Right atrium auricular region (tissue), 2 donors: ENCODE data around the gene MRPL55. TPM values are rescaled to one million over a fixed set of nuclear protein-coding genes. Genes with fewer than 3 reads are reported as not detected.

Experiments
- DNase-seq: peaks from one replicate; pipeline ENCODE4 v3.0.0-alpha.2; 2019; ENCODE audit warnings: low spot score
- H3K27ac ChIP-seq, 2 donors: fragments of 200-600 bp; sonication (generic); 1 replicate in 1 of 2; 2 replicates in 1 of 2; pipeline ENCODE4 v1.5.1; 2016 to 2019
- H3K27me3 ChIP-seq, 2 donors: fragments of 200-600 bp; sonication (generic); one replicate each; pipeline versions ENCODE4 v1.5.1 to v1.6.0; 2017 to 2019
- H3K36me3 ChIP-seq: fragments of 200-600 bp; sonication (generic); one replicate; pipeline ENCODE4 v1.5.1; 2016
- H3K4me1 ChIP-seq, 2 donors: fragments of 200-600 bp; sonication (generic); one replicate each; pipeline versions ENCODE4 v1.5.1 to v1.6.0; 2017 to 2019
- H3K4me3 ChIP-seq, 2 donors: fragments of 200-600 bp; sonication (generic); 1 replicate in 1 of 2; 2 replicates in 1 of 2; pipeline ENCODE4 v1.5.1; 2017 to 2019; ENCODE audit warnings: mild to moderate bottlenecking in 1 of 2, moderate library complexity in 1 of 2
- H3K9me3 ChIP-seq, 2 donors: fragments of 200-600 bp; sonication (generic); one replicate each; pipeline ENCODE4 v1.5.1; 2019
- total RNA-seq, 2 donors: library from RNA; depleted of rRNA; stranded (reverse); fragments of >200 nt; gene quantifications; one replicate each; pipeline ENCODE4 v1.1.0, GENCODE V29; 2016
- TF ChIP-seq, protein P1 (sequence below), 2 donors: fragments of 200-600 bp; sonication (generic); IDR thresholded peaks; one replicate each; pipeline ENCODE4 v1.5.1; 2019; ENCODE audit warnings: antibody characterized with exemption in 2 of 2

The MRPL55 gene
- total RNA-seq, 2 donors from 2014 or later, result 76.6 to 81.2 TPM

DNA sequence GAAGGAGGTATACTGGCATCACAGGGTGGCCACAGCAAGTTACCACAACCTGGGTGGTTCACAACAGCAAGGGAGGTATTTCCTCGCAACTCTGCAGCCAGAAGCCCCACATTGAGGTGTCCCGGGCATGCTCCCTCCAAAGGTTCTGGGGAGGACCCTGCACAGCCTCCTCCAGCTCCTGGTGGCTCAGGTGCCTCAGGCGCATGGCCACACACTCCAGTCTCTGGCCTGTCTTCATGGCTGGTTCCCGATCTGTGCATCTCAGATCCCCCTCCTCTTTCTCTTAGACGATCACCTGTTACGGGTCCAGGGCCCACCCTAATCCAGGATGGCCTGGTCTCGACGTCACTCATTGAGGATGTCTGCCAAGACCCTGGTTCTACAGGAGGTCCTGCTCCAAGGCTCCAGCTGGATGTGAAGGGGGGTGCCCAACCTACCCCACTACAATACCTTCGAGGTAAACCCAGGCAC lies 33.3 kb downstream of the MRPL55 start:
- no peaks in the 10 kb centered on the region for H3K36me3 ChIP-seq
- H3K27me3 ChIP-seq, result no peaks in the 10 kb centered on the region
- DNase-seq, result no peak
- TF ChIP-seq, protein P1, sequence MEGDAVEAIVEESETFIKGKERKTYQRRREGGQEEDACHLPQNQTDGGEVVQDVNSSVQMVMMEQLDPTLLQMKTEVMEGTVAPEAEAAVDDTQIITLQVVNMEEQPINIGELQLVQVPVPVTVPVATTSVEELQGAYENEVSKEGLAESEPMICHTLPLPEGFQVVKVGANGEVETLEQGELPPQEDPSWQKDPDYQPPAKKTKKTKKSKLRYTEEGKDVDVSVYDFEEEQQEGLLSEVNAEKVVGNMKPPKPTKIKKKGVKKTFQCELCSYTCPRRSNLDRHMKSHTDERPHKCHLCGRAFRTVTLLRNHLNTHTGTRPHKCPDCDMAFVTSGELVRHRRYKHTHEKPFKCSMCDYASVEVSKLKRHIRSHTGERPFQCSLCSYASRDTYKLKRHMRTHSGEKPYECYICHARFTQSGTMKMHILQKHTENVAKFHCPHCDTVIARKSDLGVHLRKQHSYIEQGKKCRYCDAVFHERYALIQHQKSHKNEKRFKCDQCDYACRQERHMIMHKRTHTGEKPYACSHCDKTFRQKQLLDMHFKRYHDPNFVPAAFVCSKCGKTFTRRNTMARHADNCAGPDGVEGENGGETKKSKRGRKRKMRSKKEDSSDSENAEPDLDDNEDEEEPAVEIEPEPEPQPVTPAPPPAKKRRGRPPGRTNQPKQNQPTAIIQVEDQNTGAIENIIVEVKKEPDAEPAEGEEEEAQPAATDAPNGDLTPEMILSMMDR (IDR thresholded peaks at IDR 0.05), result no peak
- no peak overlapping the region for H3K27ac ChIP-seq
- H3K9me3 ChIP-seq, result no peaks in the 10 kb centered on the region
- H3K4me3 ChIP-seq, result no peak overlapping the region
- H3K4me1 ChIP-seq, result peaks cover 0 to 2% of the 10 kb centered on the region in 2 donors

DNA sequence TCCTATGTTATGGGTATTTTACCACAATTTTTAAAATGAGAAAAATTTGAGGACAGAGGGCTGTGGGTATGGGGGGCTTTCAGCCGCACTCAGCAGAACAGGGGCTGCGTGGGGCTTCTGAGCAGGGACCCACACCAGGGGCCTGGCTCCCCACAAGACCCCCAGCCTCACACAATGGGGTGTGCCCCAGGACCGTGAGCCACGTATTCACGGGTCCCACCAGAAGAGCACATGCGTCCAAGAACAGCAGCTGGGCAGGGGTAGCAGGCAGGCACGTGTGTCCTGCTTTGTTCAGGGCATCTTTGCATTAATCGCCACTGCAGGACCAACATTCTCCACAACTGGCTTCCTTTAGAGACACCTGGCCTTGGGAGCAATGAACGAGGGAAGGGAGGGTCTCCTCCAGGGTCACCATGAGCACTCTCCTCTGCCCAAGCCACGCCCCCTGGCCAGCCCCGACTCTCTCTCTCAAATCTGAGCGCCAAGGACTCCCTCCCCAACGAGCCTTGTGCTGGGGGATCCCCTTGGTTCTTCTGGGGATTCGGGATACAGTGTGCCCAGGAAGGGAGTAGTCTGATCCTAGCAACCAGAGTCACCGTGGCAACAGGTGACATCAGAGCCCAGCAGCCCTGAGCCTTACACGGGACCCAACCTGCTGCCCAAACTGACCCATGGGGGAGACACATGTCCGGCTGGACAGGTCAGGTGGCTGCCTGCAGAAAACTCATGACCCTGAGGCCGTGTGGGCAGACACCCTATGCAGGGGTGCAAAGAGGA lies 34.0 kb downstream of the MRPL55 start:
- TF ChIP-seq, protein P1 (IDR thresholded peaks at IDR 0.05), result no peak
- no peaks in the 10 kb centered on the region for H3K9me3 ChIP-seq
- no peaks in the 10 kb centered on the region for H3K27me3 ChIP-seq
- no peaks in the 10 kb centered on the region for H3K4me1 ChIP-seq
- H3K27ac ChIP-seq, result no peak overlapping the region
- H3K36me3 ChIP-seq, result no peaks in the 10 kb centered on the region
- DNase-seq, result no peak
- H3K4me3 ChIP-seq, result no peak overlapping the region

DNA sequence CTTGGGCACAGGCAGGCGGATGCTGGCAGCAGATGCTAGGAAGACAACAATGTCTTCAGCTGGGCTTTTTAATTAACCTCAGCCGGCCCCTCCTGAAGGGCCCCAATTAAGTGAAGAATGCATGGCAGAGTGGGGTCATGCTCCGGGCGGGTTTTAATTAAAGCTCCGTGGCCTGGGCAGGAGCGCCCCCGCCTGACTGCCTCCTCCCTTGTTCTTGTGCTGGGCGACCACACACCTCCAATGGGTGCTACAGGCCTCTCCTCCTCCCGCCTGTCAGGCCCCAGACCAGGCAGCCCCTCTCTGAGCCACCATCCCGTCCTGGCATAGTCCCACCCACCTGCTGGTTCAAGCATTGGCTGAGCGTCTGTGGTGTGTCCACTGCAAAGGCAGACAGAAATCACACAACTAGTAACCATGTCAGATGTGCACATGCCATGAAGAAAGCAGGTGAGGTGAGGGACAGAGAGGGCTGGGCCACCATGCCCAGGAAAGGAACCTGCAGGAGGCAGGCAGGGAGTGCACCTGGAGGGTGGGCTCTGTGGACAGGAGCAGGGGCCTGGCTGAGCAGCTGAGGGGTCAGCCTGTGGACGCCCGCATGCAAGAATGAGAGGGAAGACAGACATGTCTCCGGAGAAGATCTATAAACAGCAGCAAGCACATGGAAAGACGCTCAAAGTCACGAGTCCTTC lies 35.1 kb downstream of the MRPL55 start:
- DNase-seq, result no peak

DNA sequence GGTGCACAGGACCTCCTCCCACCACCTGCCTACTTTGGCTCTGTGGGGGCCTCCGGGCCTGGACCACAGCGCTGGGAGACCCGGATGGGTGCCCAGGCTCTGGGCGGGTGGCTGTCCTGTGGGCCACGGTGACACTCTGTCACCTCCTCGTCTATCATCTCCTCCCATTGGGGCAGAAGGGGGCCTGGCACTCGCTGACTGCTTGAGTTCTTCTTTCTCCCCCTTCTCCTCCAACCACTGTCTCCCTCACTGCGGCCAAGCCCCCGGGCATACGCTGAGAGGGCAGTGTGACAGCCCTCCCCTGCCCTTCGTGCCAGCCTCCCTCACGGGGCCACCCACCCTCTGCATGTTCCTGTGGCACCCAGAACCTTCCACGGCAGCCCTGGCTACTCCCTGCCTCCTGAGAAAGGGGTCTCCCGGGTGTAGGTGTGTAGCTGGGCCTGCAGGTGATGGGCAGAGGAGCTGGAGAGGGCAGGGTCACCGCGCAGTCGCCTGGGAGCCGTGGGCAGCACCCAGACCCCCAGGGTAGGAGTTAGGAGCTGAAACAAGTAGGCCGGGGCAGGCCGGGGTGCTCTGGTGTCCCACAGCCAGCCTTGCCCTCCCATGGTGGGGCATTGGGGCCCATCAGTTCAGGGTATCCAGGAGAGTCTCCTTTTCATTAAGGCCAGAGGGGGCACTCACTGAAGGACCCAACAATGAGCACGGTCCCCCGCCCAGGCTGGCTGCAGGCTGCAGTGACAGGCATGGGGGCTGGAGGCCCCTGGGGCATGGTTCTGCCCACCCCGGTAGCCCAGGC lies 35.8 kb downstream of the MRPL55 start:
- H3K9me3 ChIP-seq, result no peaks in the 10 kb centered on the region
- no peaks in the 10 kb centered on the region for H3K36me3 ChIP-seq
- DNase-seq, result no peak
- H3K4me3 ChIP-seq, result no peak overlapping the region
- H3K27me3 ChIP-seq, result peaks cover 0 to 1% of the 10 kb centered on the region in 2 donors
- H3K27ac ChIP-seq, result no peak overlapping the region
- no peaks in the 10 kb centered on the region for H3K4me1 ChIP-seq
- TF ChIP-seq, protein P1 (IDR thresholded peaks at IDR 0.05), result no peak

More for the DNA sequence above, 35.1 kb downstream of the MRPL55 start:
- H3K4me1 ChIP-seq, result no peaks in the 10 kb centered on the region
- no peaks in the 10 kb centered on the region for H3K36me3 ChIP-seq
- H3K27me3 ChIP-seq, result no peaks in the 10 kb centered on the region
- TF ChIP-seq, protein P1 (IDR thresholded peaks at IDR 0.05), result no peak
- no peak overlapping the region for H3K4me3 ChIP-seq
- no peaks in the 10 kb centered on the region for H3K9me3 ChIP-seq
- H3K27ac ChIP-seq, result no peak overlapping the region

DNA sequence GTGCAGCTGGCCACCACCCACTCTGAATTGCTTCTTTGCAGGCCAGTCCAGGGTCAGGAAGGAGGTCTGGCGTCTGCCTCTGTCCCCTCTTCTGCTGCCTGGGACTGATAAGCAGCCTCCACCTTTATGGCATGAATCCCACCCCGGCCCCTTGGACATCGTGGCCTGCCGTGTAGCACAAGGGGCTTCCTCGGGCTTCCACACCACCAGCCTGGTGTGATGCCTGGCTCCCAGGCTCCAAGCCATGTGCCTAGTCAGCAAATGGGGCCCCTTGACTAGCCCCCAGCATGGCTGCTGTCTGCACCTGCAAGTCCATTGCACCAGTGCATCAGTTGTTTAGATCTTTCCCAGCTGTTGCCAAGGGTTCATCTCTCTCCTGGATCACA lies 36.4 kb downstream of the MRPL55 start:
- no peak for DNase-seq
- H3K27me3 ChIP-seq, result peaks cover 0 to 4% of the 10 kb centered on the region in 2 donors
- H3K4me3 ChIP-seq, result no peak overlapping the region
- no peak overlapping the region for H3K27ac ChIP-seq
- H3K36me3 ChIP-seq, result no peaks in the 10 kb centered on the region
- no peaks in the 10 kb centered on the region for H3K4me1 ChIP-seq
- no peaks in the 10 kb centered on the region for H3K9me3 ChIP-seq
- TF ChIP-seq, protein P1 (IDR thresholded peaks at IDR 0.05), result no peak
